Stimulated activated CD8-positive, alpha-beta memory T cell treated with anti-CD3 and anti-CD28 coated beads, Interleukin-12 subunit alpha, Interleukin-12 subunit beta, amount 100 ng/mL, for 1 hour (primary cell): ENCODE measurements around the gene SLC22A23.

Experiments used
- DNase-seq: peaks from one replicate; pipeline ENCODE4 v3.0.0-alpha.2; 2020; ENCODE audit warnings: low read depth

The SLC22A23 gene

DNA sequence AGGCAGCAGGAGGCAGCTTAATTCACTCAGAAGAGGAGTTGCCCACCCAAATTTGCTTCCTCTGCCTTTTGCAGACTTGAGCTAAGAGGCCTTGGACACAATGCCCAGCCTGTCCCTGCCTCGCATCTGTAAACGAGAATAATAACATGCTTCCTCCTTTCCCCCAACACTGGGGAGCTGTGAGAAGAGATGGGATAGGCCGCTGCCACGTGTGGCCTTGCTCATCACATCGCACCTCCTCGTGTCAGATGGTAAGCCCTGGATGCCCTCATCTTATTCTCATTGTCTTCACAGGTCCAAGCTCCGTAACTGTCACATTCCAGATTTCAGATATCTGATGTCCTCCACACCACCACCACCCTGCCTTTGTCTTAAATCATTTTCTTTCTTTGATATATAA is 216.3 kb downstream of the SLC22A23 start:
- no peak for DNase-seq

DNA sequence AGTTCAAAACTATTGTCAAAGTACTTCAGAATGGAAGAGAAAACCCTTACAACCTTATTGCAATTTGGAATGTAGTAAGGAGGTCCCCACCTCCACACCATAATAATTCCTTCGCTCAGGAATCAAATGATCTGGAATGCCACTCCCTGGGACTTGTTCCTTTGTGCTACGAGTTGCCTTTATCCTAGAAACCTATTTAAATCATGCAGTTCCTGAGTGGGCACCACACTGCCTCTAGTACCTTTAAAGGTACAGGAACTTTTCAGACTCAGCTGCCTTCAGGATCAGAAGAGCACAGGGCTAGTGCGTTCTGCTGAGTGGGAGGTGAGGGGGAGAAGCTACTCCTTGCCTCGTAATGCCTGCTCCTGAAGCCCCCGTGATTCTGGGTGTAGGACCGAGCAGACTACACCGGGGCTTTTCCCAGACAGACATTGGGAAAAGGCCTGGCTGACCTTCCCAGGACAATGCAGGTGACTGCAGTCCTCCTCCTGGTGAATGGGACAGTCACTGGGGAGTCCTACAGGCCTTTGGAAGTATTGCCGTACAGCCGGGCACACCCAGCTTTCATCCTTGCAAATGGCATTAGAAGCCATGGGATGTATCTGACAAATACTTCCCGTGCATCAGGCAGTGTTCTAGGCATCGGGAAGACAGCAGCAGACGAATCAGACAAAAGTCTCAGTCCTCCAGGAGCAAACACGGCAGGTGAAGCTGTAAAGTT is 217.6 kb downstream of the SLC22A23 start:
- no peak for DNase-seq

DNA sequence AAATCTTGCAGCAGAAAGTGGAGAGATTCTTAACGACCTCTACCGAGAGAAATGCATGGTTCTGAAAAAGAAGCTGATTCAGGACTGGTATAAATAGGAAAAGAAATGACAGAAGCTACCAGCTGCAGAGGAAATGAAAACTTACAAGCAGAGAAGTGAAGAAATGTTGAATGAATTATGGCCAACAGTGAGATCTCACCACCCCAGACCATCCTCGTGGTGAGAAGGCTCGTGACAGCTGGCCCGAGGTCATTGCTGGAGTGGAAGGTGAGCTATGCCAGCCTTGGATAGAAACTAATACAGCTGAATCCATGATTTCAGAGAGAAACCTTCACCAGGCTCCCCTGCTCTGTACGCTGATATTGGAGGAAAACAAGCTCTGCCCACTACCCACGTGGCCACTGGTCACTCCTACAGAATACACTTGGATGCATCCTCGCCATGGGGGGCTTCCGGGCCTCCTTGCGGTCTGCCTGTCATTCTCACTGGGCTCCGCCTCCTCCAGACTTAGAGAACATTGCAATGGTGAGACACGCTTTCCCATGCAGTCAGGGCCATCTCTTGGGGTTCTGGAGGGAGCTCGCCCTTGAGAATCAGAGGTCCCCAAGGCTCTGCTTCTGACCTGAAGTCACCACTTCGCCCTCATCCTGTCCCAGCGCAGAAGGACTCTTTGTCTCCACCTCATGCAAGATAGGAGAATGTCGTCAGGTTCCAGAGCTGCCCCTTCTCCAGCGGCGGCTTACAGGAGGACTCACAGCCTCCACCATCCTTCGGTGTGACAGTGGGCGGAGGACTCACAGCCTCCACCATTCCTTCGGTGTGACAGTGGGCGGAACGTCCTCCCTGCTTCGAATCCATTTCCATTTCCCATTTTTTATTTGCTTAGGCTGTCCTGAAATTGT is 218.8 kb downstream of the SLC22A23 start:
- no peak for DNase-seq

DNA sequence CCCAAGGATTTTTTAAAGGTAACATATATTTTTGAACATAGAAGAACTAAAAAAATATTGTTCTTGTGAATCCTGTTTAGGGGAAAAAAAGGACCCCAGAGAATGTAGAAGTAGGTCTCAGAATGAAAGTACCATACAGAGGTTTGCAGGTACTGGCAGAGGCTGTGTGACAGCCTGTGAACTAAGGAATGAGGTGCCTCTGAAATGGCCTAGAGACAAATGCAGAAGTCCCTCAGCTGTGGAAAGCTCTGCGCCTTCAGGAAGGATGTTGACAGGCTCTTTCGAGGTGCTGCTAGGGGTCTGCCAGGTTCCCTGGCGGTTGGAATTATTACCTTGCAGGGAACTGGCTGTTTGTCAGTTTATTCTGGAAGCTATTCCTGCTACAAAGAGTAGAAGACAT is 220.8 kb downstream of the SLC22A23 start:
- DNase-seq: no peak

DNA sequence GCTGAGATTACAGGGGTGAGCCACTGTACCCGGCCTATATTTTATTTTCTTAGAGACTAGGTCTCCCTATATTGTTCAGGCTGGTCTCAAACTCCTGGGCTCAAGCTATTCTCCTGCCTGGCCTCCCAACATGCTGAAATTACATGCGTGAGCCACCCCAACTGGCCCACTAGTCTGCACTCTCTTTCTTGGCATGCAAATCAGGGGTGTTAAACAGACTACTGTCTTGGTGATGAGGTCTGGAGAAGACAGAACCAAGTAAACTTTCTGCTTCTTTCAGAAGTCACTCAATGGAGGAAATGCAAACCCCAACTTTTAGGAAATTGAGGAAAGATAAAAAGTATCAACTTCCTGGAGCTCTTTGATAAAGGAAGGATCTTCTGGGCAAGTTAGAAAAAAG is 221.4 kb downstream of the SLC22A23 start:
- DNase-seq: no peak

DNA sequence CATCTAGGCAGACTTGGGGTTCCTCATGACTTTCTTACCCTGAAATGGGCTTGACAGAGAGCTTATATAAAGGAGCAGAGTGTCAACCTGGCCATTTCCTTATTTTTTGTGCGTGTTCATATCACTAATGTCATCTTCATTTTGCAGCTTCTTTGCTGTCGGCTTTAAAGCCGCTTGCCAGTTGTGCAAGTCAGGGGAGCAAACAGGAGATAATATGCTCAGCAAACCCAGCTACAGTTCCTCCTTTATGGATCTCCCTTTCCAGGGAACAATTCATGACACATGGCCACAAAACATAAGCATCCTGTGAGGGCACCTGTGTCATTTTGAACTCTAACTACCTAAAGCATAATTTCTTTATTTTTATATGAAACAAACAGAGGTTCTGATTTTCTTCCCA is 222.9 kb downstream of the SLC22A23 start:
- no peak for DNase-seq

DNA sequence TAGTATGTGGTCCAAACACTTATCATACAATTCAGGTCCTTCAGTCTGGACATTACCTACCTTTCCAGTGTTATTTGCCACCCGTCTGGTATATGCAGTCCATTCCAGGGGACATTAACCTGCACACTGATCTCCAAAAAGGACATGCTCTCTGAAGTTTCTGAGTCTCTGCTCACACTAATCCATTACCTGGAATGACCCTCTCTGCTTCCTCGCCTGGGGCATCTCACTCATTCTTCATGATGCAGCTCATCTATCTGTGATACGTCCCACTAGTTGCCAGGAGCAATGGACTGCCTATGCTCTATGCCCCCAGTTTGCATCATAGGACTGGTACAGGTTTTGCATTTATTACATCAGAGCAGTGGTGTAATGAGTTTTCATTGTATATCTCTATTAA is 223.5 kb downstream of the SLC22A23 start:
- no peak for DNase-seq

DNA sequence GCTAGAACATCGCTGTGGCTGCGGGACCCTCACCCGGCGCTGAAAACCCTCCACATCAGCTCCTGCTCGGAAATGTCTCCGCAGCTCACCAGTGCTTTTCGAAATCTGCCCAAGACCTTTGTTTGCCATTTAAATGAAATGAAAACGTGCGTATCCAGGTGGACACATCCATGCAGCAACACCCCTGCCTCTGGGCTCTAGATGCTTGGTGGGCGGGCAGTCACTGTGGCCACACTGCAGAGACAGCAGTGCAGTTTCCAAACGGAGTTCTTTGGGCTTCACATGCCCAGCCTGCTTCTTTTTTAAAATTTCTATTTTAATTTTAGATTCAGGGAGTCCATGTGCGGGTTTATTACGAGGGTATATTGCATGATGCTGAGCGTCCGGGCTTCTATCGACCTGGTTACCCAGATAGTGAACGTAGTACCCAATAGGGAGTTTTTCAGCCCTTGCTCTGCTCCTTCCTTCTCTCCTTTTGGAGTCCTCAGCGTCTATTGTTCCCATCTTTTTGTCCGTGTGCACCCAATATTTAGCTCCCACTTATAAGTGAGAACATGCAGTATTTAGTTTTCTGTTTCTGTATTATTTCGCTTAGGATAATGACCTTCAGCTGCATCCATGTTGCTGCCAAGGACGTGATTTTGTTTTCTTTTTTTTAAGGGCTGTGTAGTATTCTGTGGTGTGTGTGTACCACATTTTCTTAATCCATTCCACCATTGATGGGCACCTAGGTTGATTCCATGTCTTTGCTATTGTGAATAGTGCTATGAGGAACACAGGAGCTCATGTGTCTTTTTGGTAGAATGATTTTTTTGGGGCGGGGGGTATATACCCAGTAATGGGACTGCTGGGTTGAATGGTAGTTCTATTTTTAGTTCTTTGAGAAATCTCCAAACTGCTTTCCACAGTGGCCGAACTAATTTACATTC is 224.6 kb downstream of the SLC22A23 start:
- no peak for DNase-seq

DNA sequence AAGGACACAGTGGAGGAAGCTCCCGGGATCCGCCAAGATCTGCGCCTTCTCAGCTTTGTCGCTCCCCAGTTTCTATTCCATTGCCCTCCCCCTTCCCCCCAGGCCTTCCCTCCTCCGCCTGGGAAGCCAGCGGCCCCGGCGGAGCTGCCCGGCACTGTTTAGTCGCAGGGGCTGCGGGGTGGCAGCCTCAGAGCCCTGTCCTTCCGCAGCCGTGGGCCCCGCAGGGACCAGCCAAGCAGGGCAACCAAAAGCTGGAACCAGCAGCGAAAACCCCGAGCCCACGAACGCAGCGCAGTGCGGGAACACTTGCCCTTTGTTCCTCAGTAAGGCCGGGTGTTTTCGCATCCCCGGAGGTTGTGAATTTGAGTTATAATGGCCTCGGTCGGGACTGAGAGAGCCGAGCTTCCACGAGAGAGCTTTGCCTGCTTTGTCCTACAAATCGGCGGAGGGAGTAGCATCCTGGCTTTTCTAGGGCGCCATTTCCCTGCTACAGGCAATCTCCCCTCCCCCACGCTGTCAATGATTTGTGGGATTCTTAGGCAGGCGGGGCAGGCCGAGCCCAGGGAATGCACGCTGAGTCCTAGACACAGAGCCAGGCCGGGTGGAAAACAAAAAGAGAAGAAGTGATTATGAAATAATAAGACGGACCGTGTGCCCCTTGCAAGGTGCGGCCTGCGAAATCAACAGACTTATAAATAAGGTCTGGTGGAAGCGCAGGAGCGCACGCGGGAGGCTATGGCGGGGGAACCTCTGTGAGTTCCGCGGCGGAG is 225.4 kb downstream of the SLC22A23 start:
- DNase-seq: no peak

DNA sequence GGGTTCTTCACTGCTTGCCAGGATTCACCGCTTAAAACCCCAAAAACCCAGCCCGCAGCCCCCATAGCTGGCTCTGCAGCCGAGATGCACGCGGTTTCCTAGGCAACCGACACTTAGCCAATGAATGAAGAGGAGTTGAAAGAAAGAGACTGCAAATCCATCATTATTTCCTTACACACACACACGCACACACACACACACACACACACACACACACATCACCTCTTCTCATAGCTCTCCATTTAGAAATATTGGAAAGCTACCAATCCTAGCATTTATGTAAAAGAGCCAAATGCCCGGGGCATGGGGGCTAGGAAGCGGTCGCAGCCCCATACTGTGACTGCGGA is 226.0 kb downstream of the SLC22A23 start:
- no peak for DNase-seq

DNA sequence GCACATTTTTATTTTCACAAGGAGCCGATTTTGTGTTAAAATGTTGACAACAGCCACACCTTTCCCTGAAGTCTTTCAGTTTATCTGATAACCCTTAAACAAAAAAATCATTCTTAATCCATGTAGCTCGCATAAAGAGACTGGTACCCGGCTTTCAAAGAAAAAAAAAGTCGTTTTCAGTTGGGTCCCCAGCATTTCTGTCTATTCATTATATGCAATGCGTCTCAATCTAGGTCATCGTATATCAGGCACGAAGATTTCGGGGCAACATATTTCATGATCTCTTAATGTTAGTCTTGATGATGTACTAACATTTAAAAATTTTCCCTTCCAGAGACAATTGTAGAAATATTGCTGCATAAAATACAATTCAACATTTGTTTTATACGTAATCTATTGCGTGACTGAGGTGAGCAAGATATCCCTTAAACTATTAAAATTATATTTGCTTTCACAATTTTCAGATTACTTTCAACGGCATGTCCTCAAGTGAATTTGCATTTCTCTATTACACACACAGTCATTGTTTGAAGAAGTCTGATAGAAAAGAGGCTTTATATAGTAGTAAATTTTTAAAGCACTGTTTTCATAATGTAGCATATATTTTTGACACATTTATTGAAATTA is 226.5 kb downstream of the SLC22A23 start:
- DNase-seq: no peak

DNA sequence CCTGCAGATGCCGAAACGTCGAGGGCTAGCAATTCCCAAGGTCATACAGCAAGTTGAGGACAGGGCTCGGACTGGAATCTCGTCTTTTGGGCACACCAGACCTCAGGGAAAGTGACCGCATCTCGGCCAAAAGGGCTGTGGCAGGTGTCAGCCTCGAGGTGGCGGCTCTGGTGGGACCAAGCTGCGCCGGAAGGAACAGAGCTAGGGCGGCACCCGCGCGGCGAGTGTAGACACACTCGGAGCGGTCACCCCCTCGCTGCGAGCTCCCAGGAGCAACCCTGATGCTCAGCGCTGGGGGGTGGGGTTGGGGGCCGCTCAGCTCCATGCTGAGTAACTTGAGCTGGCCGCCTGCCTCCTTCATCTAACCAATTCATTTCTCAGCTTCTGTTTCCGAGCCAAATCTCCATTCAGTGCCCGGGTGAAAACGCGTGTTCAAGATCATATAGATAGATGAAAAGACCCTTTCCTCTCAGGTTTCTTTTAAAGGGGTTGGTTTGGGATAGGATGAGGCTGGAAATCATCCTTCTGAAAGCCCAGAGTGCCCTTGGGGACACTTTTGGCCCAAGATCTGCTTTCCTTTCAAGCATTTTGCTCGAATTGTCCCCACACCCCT is 227.2 kb downstream of the SLC22A23 start:
- no peak for DNase-seq

DNA sequence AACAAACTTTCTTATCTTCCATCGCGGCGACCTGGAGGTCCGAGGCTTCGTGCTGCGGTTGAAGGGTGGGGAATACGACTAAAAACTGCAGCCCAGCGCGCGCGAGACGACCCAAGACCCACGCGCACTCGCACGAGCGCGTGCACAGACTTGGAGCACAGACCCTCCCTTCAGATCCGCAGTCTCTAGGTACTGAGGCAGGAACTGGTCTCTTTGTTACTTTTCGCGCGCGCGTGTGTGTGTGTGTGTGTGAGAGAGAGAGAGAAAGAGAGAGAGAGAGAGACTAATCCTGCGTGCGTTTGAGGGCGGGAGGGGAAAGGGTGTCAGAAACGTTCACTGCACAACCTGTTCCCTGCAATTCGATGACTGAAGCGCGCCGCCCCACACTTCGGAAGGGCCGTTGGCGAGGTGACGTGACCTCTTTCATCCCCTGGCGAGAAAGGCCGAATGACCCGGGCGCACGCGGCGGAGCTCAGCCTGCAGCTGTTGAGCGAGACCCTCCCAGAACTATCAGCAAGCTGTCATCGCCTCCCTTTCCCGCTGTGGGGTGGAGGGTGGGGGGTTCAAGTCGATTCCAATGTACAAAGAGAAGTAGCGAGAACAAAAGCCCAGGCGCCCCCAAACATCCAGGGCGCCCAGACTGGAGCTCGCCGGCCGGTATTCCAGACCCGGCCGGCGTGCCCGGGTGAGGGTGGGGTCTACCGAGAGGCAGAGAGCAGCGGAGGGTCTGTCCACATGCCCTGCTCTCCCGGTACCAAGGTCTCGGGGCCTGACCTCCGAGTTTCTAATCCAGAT is 227.9 kb downstream of the SLC22A23 start:
- no peak for DNase-seq

DNA sequence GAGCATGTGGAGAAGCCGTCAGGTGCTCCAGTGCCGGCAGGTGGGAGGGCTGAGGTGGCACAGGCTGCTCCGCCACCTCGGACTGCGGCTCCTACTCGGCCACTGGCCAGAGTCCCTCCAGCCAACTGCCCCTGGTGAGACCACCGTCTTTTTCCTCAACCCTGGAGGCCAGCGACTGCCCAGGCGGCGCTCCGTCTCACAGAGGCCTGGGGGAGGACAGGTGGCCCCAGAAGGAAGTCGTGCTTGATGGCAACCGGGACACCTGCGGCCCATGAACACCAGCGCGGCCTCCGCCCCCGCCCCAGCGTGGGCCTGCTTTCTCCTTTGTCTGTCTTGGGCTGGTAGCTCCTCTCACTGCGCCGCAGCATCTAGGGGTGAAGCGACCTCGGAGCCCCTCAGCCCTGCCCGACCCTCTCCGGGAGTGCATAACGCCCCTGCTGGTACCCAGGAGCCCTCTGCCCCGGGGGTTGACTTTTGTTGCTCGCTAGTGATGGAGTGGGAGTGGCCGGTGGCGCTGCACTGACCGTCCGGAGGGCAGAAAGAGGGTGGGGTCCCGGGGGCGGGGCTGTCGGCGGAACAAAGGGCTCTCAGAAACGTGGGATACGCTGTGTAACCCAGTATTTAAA is 228.7 kb downstream of the SLC22A23 start:
- no peak for DNase-seq

DNA sequence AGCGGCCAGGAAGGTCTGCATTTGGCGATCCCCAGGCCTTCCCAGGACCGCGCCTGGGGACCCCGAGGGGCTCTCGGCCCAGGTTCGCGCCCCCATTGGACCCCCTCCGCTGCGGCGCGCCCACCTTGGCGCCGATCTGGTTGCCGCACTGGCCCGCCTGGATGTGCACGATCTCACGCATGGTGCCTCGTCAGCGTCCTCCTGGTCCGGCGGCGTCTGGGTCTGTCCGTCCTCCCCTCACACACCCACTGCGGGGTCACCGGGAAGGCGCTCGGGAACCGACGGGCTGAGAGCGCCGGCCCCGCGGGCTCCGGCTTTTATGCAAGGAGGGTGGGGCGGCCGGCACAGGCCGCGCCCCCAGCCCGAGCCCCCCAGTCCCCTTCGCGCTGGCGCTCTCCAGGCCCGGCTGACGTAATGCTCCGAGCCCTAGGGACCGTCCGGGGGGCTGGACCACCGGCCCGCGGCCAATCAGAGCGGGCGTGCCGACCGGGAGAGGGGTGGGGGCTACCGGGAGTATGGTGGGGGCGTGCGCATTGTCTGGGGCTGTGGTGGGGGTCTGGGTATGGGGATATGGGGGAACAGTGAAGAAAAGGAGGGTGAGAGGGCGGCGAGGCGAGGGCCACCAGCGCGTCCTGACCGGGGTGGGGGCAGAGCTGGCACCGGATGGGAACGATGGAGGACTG is 229.3 kb downstream of the SLC22A23 start, which contains the start of gene TUBB2B:
TSS of gene TUBB2B (minus strand) at position 291 of the 683 bp plus-strand sequence. CDS start at position 181, 110 bp downstream.
- no peak for DNase-seq

DNA sequence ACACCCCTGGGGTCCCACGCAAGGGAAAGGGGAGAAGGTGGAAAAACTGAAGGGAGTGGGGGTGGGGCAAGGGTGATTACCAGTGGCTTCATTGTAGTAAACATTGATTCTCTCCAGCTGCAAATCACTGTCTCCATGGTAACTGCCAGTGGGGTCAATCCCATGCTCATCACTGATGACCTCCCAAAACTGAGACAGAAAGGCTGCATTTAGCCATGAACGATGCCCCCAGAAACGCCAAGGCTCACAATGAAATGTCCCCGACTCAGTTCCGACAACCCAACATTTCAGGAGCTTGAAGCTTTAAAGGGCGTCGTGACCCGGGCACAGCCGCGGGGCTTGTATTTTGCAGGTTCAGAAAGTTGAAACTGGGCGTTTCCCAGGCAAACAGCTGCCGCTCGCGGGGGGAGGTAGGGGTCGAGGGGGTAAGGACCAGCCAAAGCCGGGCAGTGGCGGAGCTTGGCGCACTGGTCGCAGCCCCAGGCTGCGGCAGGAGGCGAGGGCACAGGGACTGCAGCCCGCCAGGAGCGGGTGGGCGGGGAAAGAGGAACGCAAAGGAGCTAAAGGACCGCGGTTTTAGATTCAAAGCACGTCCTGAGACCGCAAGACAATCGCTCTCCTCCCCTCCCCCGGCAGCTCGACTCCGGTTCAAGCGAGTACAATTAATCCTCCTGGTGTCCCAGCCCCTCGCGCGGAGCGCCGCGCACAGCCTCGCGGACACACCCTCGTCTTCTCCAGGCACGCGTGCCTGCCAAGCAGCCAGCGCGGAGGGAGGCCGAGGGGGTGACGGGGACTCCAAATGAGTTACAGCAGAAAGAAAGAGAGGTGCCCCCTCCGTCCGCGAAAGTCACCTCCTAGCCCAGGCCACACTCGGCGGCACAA is 230.1 kb downstream of the SLC22A23 start:
- no peak for DNase-seq

DNA sequence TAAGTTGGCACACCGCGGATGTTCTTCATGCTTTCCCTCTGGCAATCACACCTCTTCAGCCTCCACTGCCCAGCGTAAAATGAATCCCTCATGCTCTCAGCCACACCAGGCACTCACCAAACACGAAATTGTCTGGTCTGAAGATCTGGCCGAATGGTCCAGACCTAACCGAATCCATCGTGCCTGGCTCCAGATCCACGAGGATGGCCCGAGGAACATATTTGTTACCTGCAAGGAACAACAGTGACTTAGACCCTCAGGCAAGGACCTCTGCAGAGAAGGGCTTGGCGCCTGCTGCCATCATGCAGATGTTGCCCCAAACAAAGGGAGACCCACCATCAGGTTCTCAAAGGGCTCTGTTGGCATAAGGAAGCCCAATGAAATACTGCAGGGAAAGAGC is 230.8 kb downstream of the SLC22A23 start:
- no peak for DNase-seq
